ENCODE data around the gene KANK4.

The KANK4 gene

GRCh38 chr1:62276791-62277190 lies 42.4 kb downstream of the KANK4 start:
- ATAC-seq, result no peak
- no peak for TF ChIP-seq ARNTL (CRISPR knock-in tag; IDR thresholded peaks at IDR 0.05; ENCODE audit: borderline replicate concordance, low read depth)
- no peak for TF ChIP-seq GLIS3 (CRISPR knock-in tag; IDR thresholded peaks at IDR 0.05)
- TF ChIP-seq ZC3H10 (CRISPR knock-in tag; IDR thresholded peaks at IDR 0.05), result no peak
- TF ChIP-seq SNAI2 (CRISPR knock-in tag; IDR thresholded peaks at IDR 0.05), result no peak
- TF ChIP-seq, protein P1, sequence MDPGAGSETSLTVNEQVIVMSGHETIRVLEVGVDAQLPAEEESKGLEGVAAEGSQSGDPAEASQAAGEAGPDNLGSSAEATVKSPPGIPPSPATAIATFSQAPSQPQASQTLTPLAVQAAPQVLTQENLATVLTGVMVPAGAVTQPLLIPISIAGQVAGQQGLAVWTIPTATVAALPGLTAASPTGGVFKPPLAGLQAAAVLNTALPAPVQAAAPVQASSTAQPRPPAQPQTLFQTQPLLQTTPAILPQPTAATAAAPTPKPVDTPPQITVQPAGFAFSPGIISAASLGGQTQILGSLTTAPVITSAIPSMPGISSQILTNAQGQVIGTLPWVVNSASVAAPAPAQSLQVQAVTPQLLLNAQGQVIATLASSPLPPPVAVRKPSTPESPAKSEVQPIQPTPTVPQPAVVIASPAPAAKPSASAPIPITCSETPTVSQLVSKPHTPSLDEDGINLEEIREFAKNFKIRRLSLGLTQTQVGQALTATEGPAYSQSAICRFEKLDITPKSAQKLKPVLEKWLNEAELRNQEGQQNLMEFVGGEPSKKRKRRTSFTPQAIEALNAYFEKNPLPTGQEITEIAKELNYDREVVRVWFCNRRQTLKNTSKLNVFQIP (CRISPR knock-in tag; IDR thresholded peaks at IDR 0.05; ENCODE audit: borderline replicate concordance, low read depth), result no peak
- no peak for TF ChIP-seq BACH2 (CRISPR knock-in tag; IDR thresholded peaks at IDR 0.05; ENCODE audit: borderline replicate concordance)
- no peak for TF ChIP-seq OSR1 (CRISPR knock-in tag; IDR thresholded peaks at IDR 0.05)
- no peak for TF ChIP-seq ZFP3 (CRISPR knock-in tag; IDR thresholded peaks at IDR 0.05)
- no peak for TF ChIP-seq TOX (CRISPR knock-in tag; IDR thresholded peaks at IDR 0.05; ENCODE audit: borderline replicate concordance)
- TF ChIP-seq CREB5 (CRISPR knock-in tag; IDR thresholded peaks at IDR 0.05; ENCODE audit: low read depth), result no peak
- no peak for TF ChIP-seq PATZ1 (CRISPR knock-in tag; IDR thresholded peaks at IDR 0.05; ENCODE audit: borderline replicate concordance)
- TF ChIP-seq ESRRG (CRISPR knock-in tag; IDR thresholded peaks at IDR 0.05), result no peak
- no peak for TF ChIP-seq TCF4 (CRISPR knock-in tag; IDR thresholded peaks at IDR 0.05; ENCODE audit: borderline replicate concordance)
- TF ChIP-seq ZNF565 (CRISPR knock-in tag; conservative IDR thresholded peaks at IDR 0.05; ENCODE audit: low read depth), result no peak
- TF ChIP-seq CSDC2 (CRISPR knock-in tag; IDR thresholded peaks at IDR 0.05), result no peak
- TF ChIP-seq ZNF70 (CRISPR knock-in tag; IDR thresholded peaks at IDR 0.05), result no peak
- no peak for TF ChIP-seq TSHZ2 (CRISPR knock-in tag; IDR thresholded peaks at IDR 0.05)
- no peak for TF ChIP-seq ZFP30 (CRISPR knock-in tag; IDR thresholded peaks at IDR 0.05)
- no peak for TF ChIP-seq PPARA (CRISPR knock-in tag; IDR thresholded peaks at IDR 0.05; ENCODE audit: borderline replicate concordance)

DNA sequence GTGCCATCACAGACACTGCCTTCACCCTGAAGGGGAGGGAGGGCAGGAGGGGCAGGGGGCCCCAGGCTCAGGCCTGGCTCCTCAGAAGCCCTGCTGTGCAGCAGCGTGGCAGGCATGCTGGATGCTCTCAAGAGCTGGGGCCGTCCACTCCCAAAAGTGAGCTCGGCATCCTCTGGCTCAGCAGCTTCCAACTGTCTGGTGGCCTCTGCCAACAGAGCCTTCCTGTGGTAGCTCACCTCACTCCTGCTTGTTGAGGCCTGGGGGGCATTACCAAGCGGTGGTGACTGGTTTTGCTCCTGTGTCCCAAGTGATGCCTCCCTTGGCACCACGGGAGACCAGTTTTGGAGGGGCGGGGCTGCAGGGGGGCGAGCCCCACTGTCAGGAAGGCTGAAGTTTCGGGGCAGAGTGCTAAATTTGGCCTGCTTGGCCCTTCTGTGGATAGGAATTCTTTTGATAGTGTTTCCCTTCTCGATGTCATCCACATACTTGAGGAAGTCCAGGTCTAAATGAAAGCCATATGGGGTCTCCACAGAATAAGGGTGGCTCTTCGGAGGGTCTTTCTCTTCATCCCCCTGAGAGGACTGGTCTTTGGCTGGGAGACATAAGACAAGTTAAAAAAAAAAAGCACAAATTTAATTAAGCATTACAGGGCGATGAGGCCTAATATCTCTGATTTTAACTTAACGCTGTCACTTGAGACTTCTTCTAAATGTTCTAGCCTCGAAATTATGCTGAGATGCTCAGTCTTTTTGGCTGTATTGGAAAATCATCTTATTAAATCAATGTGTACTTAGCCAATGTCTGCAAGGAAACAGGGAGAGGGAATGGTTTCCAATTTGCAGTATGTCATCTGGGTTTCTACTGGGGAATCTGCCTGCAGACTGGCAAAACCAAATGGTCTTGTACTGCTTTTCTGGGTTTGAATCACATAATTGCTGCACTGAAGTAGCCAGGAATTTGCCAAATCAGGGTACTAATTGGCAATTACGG lies 44.4 kb downstream of the KANK4 start:
- no peak for ATAC-seq

More for the DNA sequence above, 44.4 kb downstream of the KANK4 start:
- TF ChIP-seq, protein P1 (CRISPR knock-in tag; IDR thresholded peaks at IDR 0.05; ENCODE audit: borderline replicate concordance, low read depth), result no peak
- TF ChIP-seq ZNF565 (CRISPR knock-in tag; conservative IDR thresholded peaks at IDR 0.05; ENCODE audit: low read depth), result no peak
- TF ChIP-seq PPARA (CRISPR knock-in tag; IDR thresholded peaks at IDR 0.05; ENCODE audit: borderline replicate concordance), result no peak
- no peak for TF ChIP-seq PATZ1 (CRISPR knock-in tag; IDR thresholded peaks at IDR 0.05; ENCODE audit: borderline replicate concordance)
